ENCODE results near the gene VSIG4.
A peak's percentile ranks its signal among the peaks of the same experiment; 100 is the strongest.

Gene VSIG4

GRCh38 chrX:66024092-66024467 is 15.8 kb downstream of the VSIG4 start:
- DNase-seq (ENCODE audit: low spot score): no peak

- no peak for DNase-seq (ENCODE audit: low spot score)
Measured at GRCh38 chrX:66023385-66024091, 16.3 kb downstream of the VSIG4 start.

DNA sequence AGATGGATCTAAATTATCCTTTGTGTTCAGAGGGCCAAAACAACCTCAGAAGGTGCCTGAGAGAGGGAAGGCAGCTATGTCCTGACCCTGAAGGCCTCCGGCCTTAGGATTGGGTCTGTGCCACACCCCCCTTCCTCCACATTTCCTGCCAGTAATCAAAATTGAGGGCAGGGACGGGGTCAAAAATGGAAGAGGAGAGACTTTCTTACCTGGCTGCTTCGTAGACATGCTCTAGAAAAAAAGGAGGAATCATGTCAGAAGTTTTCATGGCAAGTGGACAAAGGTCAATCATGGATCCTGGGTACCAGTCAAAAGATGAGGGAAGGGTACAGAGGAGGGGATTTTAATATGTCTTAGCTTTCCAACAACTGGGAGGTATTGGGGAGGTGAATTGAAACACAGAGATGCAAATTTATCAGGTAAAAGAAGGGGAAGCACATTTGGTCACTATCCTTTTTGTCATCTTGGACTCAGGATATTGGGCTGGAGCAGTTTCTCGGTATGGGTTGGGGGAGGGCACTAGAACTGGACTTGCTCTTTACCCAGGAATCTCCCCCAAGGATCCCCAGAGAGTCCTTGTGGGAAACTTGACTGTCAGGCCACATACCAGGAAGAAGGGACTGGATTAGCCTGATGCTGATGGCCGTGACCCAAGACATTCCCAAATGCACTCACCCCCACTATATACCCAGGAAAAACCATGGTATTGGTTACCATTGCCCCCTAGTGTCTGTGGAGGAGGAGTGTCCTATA is 17.1 kb downstream of the VSIG4 start:
- peak; percentile 2 for DNase-seq (ENCODE audit: low spot score)

- DNase-seq (ENCODE audit: low spot score): no peak
Measured at GRCh38 chrX:66021765-66022631, 17.9 kb downstream of the VSIG4 start.

- DNase-seq (ENCODE audit: low spot score): no peak
Measured at GRCh38 chrX:66021401-66021764, 18.5 kb downstream of the VSIG4 start.

DNA sequence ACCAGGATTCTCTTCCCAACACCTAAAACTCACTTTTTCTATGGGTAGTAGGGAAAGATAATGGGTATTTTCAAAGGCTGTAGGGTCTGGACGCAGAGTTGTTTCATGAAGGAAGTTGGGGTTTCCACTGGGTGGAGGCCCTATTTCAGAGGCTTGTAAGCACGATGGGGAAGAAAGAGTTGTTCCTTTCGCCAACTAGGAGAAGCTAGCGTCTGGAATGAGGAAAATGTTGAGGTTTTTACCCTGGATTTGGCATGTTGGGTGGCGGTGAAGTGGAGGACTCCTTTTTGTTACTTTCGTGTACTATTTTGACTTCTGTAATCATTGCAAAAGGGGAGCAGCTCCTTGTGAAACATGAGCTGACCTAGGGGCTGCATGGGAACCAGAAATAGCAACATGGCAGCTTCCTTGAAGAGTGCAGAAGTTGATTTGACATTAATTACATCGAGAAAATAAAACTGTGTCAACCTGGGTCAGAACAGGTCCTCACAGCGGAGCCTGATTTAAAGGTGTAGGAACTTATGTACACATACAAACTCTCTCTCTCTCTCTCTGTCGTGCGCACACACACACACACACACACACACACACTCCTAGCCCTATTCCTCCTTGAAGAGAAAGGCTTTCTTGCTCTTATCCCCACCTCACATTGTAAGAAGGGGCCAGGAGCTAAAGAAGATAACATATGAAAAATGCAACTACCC is 19.1 kb downstream of the VSIG4 start:
- DNase-seq (ENCODE audit: low spot score): no peak

DNA sequence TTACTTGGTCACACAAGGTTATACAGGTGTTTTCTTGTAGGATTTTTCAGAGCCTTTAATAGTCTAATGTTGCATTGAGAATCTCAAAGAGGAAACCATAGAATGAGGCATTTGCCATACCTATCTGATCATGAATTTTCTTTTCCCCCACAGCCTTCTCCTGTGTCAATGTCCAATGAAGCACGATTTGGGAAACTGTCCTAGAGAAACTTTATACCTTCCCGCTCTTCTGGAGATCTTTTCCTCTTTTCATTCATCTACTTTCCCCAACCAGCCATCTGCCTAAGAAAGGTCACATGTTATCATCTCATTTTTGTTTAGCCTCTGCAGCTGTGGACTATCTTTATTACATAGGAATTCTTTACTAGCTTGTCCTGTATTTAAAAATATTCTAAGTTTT is 19.9 kb downstream of the VSIG4 start:
- DNase-seq (ENCODE audit: low spot score): no peak

DNA sequence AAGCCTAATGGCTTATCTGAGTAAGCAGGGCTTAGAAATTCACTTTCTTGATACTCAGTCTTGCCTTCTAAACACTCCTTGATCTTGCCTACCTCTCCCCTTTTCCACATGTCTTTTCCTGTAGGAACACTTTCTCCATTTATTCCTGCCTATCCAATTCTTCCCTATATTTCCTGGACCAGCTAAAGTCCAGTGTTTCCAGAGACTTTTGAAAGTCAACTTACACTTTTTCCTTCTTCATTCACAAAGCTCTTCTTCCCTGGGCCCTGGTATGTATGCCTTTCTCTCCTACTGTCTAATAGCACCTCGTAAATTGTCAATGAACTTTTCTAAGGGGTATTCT is 20.6 kb downstream of the VSIG4 start:
- DNase-seq (ENCODE audit: low spot score): no peak

DNA sequence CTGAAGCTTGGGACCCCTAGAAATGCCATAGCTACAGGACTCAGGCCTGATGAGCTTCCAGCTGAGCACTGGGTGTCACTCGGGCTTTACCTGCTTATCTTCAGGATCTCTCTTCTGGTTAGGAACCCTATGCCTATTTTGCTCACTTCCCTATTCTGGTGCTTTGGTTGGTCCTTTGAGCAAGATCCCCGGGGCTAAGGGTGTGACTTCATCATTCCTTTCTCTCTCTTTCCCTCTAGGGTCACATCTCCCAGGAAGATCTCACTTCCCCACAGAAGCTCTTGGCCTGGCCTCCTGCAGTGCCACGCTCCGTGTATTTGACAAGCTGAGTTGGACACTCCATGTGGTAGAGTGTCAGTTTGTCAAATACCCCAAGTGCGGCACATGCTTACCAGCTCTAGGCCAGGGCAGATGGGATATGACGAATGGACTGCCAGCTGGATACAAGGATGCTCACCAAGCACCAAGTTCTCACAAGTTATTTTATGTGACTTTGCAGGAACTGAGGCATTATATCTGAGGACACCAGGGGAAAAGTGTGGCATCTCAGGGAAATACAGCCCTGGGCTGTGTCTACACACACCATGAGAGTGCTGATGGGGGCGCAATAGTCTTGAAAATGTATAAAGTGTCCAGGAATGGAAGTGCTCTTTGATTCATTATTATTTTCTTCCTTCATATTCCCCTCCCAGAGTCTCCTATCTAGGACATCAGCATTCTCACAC is 21.1 kb downstream of the VSIG4 start:
- no peak for DNase-seq (ENCODE audit: low spot score)

GRCh38 chrX:66017659-66018170 is 22.2 kb downstream of the VSIG4 start:
- no peak for DNase-seq (ENCODE audit: low spot score)

- DNase-seq (ENCODE audit: low spot score): no peak
Measured at GRCh38 chrX:66016905-66017658, 22.8 kb downstream of the VSIG4 start.

- no peak for DNase-seq (ENCODE audit: low spot score)
Measured at GRCh38 chrX:66015900-66016689, 23.8 kb downstream of the VSIG4 start.

- no peak for DNase-seq (ENCODE audit: low spot score)
Measured at GRCh38 chrX:66015152-66015831, 24.6 kb downstream of the VSIG4 start.

DNA sequence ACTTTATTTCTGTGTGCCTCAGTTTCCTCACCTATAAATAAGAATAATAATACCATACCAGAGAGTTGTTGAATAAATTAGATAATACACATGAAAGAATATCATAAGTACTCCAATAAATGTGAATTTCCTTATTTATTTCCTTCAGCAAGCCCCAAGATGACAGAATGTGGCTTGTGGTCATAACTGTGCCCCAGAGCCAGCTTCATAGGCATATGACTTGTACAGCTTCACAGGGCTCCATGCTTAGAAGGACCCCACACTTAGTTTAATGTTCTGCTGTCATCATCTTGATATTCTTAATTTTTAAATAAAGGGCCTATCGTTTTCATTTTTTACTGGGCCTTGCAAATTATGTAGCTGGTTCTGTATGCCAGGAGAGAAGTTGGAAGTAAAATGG is 25.3 kb downstream of the VSIG4 start:
- DNase-seq (ENCODE audit: low spot score): no peak

DNA sequence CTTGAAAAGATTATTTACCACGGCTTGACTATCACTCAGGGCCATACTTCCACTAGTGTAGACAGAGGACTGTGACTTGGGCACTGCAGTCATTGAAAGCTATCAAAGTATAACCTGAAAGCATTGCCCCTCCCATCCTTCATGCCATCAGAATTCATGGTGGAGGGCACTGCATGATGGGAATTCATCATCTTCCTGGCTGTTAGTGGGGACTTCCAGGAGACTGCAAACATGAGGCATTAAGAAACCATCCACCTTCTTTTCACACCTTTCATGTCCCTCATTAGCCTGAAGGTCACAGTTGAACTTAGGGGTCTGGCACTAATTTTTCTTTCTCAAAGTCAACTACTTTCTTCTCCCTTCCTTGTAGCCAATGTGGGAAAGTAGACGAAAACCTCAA is 25.8 kb downstream of the VSIG4 start:
- DNase-seq (ENCODE audit: low spot score): no peak

DNA sequence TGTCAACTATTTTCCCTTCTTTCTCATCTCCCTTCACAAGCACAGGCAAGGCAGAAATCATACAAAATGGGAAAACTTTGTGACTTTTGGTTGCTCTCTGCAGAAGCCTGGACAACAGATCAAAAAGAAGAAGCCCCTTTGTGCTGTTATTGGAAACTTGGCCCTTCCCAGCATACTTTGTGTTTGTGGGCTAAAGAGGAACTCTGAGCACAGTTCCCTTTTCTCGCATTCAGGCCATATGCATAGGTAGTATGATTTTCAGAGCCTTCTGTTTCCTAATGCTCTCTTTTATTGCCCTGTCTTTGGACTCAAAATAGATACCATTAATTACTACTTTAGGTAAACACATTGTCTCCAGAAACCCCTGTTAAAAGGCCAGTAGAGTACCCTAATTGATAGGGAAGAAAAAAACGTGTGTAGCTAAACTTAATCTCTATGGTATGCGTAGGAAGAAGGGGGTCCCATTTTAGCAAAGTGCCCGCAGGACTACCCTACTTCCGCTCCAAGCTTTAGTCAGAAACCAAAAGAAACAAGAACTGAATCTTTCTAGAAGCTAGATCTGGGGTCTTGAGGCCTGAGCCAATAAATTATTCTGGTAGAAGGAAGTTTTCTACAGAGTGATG is 26.6 kb downstream of the VSIG4 start:
- no peak for DNase-seq (ENCODE audit: low spot score)

DNA sequence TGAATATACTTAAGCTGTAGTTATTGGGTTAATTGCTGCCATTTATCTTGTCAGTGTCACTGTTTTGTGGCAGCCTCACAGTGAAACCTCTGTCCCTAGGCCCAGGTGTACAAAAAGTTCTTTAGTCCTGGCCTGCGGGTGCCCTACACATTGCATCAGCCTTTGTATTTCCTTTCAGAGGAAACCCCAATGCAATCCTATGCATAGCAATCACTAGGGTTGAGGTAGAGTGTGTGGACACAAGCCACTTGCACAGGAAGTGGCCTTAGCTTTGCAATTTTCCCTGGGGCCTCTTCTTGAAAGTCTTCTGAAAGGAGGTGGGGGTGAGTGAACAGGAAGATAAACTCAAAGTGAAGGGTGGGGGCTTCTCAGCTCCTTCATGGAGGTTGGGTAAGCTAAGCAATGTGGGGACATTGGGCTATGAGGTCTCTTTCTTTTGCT is 27.8 kb downstream of the VSIG4 start:
- DNase-seq (ENCODE audit: low spot score): no peak

DNA sequence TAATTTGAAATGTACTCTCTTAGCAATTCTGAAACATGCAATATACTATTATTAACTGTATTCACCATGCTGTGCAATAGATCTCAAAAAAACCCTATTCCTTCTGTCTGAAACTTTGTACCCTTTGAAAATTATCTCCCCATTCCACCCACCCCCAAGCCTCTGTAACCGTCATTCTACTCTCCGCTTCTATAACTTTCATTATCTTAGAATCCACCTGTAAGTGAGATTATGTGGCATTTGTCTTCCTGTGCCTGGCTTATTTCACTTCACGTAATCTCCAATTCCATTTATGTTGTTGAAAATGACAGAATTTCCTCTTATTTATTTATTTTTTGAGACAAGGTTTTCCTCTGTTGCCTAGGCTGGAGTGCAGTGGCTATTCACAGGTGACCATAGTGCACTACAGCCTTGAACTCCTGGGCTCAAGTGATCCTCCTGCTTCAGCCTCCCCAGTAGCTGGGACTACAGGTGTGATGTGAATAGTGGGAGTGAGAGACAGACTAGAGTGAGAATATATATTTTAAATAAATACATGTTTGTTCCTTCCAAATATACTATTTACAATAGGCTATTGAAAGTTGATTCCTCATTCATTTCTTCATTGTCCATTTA is 30.5 kb downstream of the VSIG4 start:
- no peak for DNase-seq (ENCODE audit: low spot score)
